ENCODE results near the gene PGA5.

PGA5 gene

DNA sequence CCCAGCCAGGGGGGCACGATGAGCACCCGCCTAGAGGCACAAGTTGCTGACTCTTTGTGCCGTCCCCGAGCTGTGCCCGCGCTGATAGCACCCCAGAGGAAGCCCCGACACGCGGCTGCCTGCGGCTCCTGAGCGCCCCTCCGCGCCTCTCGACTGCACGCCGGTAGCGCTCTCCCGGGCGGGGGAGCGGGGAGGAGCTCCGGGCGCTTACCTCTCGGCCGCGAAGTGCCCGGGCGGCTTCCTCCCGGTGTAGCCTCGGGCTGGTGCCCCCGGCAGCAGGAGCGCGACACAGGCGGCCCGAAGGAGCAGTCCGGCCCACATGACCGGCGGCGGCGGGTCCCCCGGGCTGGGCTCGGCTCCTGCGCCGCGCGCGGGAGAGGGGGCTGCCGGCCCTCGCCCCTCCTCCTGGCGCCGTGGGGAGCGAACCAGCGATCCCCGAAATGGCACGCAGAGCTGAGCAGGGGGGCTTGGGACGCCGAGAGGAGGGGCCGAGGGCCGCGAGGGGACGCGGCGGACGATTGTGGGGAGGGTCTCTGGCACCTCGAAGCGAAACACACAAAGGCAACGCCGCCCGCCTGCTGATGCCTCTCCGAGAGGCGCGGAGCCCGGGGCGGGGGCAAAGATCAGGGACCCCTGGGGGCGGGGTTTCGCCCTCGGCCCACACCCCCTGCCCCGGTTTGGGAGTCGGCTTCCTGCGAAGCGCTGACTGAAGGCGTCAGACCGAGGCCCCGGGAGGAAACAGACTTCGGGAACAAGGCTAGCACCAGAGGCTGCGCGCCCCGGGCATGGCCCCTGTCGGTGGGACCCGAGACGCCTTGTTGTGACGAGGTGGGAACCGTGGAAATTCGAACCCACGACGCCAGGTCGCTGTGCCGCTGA is 54.0 kb downstream of the PGA5 start, which contains the start of gene VWCE:
TSS of gene VWCE (minus strand) at position 600 of the 879 bp plus-strand sequence. CDS start at position 321, 279 bp downstream.
- DNase-seq (ENCODE audit: low read depth): peak; percentile 66

DNA sequence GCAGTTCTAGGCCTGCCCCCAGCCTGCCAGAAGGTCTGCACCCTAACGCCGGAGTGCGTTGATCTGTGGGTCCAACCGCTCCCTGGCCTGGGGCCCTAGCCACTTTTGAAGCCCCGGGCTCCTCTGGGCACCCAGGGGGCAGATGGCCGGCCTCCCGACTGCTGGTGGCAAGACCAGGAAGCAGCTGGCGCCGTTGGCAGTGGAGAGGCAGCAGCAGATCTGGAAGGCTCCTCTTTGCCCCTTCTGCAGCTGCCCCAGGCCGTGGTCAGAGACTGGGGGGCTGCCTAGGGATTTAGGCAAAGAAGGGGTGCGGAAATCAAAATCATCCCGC is 54.6 kb downstream of the PGA5 start:
- no peak for DNase-seq (ENCODE audit: low read depth)

DNA sequence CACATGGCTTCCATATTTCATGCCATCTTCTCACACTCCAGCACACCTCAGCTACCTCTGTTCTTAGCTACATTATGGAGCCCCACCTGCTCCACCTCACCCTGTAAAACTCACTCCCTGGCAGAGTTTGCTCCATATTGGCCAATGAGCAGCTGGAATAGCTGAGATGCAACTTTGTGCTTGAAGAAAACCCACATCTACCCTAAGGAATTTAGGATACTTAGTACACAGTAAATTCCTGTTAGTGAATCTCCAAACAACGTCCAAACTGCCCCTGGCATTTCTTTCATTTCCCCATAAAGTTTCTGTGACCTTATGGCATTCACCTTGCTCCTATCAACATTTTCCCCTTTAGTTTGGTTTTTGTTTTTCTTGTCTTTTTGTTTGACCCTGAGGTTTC is 56.4 kb downstream of the PGA5 start:
- no peak for DNase-seq (ENCODE audit: low read depth)

DNA sequence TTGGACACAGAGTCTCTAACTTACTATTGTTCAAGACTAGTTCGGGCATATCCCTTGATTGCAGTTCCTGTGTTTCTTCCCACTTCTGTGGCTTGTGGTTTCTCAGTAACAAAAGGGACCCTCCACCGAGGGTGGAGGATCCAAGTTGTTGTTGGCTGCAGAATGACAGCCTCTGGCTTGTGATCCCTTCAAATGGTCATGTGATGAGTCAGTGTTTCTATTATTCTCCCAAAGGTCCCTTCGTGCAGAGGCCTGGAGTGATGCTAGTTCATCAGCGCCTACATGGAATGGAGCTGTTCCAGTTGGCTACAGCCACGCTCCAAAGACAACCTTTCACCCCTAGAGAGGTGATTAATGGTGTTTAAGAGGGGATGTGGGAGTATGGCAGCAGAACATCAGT is 56.8 kb downstream of the PGA5 start:
- DNase-seq (ENCODE audit: low read depth): no peak

DNA sequence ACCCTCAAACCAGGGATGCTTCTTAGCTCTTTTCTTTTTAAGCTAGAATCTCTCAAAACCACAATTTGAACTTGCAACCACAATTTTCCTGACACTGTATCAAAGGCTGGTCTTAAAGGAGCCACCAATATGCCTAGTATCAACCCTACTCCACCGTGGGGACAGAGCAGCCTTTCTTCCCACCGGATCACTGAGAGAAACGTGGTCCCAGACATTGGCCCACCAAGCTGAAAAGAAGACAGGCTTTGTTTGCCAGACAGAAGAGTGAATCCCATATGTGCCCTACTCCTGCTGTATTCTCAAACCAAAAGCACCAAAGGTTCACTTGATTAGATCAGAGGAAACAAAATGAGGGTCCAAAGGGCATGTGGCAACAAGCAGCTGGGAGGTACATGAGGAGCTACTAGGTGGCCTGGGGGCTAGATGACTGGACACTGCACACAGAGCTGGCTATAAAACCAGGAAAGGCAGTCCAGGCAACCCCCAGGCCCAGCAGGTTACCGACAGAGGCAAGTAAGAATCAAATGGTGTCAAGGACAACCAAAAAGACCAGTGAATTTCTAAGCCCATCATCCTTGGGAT is 57.8 kb downstream of the PGA5 start:
- DNase-seq (ENCODE audit: low read depth): no peak

Data from activated T-cell treated with anti-CD3 and anti-CD28 coated beads for 24 hours (primary cell).